K562 (cell line): ENCODE data around the gene ZC3H7B. TPM values are rescaled to one million over a fixed set of nuclear protein-coding genes. Genes with fewer than 3 reads are reported as not detected.

Experiments used
- CBX1 ChIP-seq: sonication (generic); IDR thresholded peaks from 2 replicates; pipeline ENCODE4 v1.6.1; 2016; ENCODE audit warnings: antibody characterized with exemption, low read depth, mild to moderate bottlenecking
- CHD4 ChIP-seq: fragments of 200-600 bp; sonication (generic); IDR thresholded peaks from 3 replicates; pipeline ENCODE4 v1.6.1; 2012; ENCODE audit warnings: low read depth, mild to moderate bottlenecking, mixed read lengths, low read length, inconsistent platforms; ENCODE audit not compliant: insufficient read depth, insufficient replicate concordance, poor library complexity, severe bottlenecking
- DACH1 ChIP-seq: fragments of 450-650 bp; IDR thresholded peaks from 2 replicates; pipeline ENCODE4 v1.6.1; 2018; ENCODE audit not compliant: partially characterized antibody
- HCFC1 ChIP-seq: IDR thresholded peaks from 2 replicates; pipeline ENCODE4 v1.6.1; 2012; ENCODE audit warnings: low read depth, low read length, improper control_type of control experiment
- HDAC1 ChIP-seq, 2 experiments: fragments of 450-650 bp; IDR thresholded peaks; 2 replicates each; pipeline ENCODE4 v1.6.1; 2016 to 2017; ENCODE audit warnings: inconsistent platforms in 1 of 2, mild to moderate bottlenecking in 1 of 2, moderate library complexity in 1 of 2
- HDAC6 ChIP-seq: IDR thresholded peaks from 2 replicates; pipeline ENCODE4 v1.6.1; 2012; ENCODE audit warnings: low read depth, mild to moderate bottlenecking, control low read depth, inconsistent platforms, low read length, moderate library complexity
- NONO ChIP-seq, 2 experiments: fragments of 200-400 bp in 1 of 2; fragments of 450-650 bp in 1 of 2; formaldehyde crosslinking in 1 of 2; IDR thresholded peaks; 2 replicates each; pipeline ENCODE4 v1.6.1; 2017; ENCODE audit warnings: low read depth in 2 of 2, mild to moderate bottlenecking in 2 of 2, moderate library complexity in 2 of 2, low read length in 1 of 2
- NR3C1 ChIP-seq: sonication (generic); formaldehyde crosslinking; IDR thresholded peaks from 2 replicates; pipeline ENCODE4 v1.8.1; 2022; ENCODE audit warnings: missing genetic modification reagents
- RBBP5 ChIP-seq: fragments of 200-600 bp; sonication (generic); IDR thresholded peaks from 2 replicates; pipeline ENCODE4 v1.6.1; 2012; ENCODE audit warnings: borderline replicate concordance, mild to moderate bottlenecking, low read length, control low read depth, inconsistent platforms; ENCODE audit not compliant: insufficient read depth, poor library complexity, severe bottlenecking
- THRAP3 ChIP-seq: fragments of 450-650 bp; IDR thresholded peaks from 2 replicates; pipeline ENCODE4 v1.6.1; 2016; ENCODE audit warnings: mild to moderate bottlenecking, inconsistent platforms, borderline replicate concordance
- ZBTB8A ChIP-seq: fragments of 450-650 bp; IDR thresholded peaks from 2 replicates; pipeline ENCODE4 v1.6.1; 2018; ENCODE audit warnings: mild to moderate bottlenecking, moderate library complexity; ENCODE audit not compliant: partially characterized antibody
- ZNF121 ChIP-seq: sonication (generic); formaldehyde crosslinking; conservative IDR thresholded peaks from 2 replicates; pipeline ENCODE4 v1.8.0; 2022; ENCODE audit warnings: missing genetic modification reagents
- ZNF75A ChIP-seq: fragments of 450-650 bp; formaldehyde crosslinking; IDR thresholded peaks from 2 replicates; pipeline ENCODE4 v1.4.0; 2020; ENCODE audit warnings: mild to moderate bottlenecking
- polyA plus RNA-seq, 8 experiments: library from polyadenylated mRNA; depleted of rRNA in 4 of 8; stranded (reverse) in 5 of 8; unstranded in 3 of 8; fragments of >200 nt; fragmentation: Nextera tagmentation in 2 of 8; fragmentation: Illumina TruSeq in 1 of 8; extraction: Ambion mirVana in 2 of 8; extraction: Trizol in 1 of 8; gene quantifications; 2 replicates each; pipeline versions ENCODE4 v1.2.1 to v1.2.3, GENCODE V29; 2011 to 2014; ENCODE audit warnings: inconsistent platforms in 1 of 8, missing spikeins in 1 of 8
- total RNA-seq, 7 experiments: library from RNA; depleted of rRNA in 6 of 7; stranded (reverse); fragments of >200 nt in 6 of 7; fragmentation: Illumina TruSeq in 2 of 7; extraction: Trizol in 2 of 7; gene quantifications; 2 replicates each; pipeline versions ENCODE4 v1.2.1 to v1.2.3, GENCODE V29; 2011 to 2021; ENCODE audit warnings: low replicate concordance in 1 of 7
- TF ChIP-seq, protein P1 (sequence below): fragments of 450-650 bp; conservative IDR thresholded peaks from 2 replicates; pipeline ENCODE4 v1.6.1; 2016; ENCODE audit warnings: missing genetic modification characterization, low read depth, mild to moderate bottlenecking, control low read depth, missing compliant biosample characterization
- TF ChIP-seq, protein P2 (sequence below): fragments of 250-450 bp; sonication (Bioruptor Pico); IDR thresholded peaks from 2 replicates; pipeline ENCODE4 v1.5.0; 2020; ENCODE audit warnings: mild to moderate bottlenecking, borderline replicate concordance
- TF ChIP-seq, protein P3 (sequence below): sonication (generic); formaldehyde crosslinking; IDR thresholded peaks from 2 replicates; pipeline ENCODE4 v1.9.0; 2022; ENCODE audit warnings: mild to moderate bottlenecking, missing genetic modification reagents
- TF ChIP-seq, protein P4 (sequence below): fragments of 250-450 bp; sonication (Bioruptor Pico); IDR thresholded peaks from 2 replicates; pipeline ENCODE4 v1.9.0; 2021; ENCODE audit warnings: mild to moderate bottlenecking, inconsistent platforms
- TF ChIP-seq, protein P5 (sequence below): fragments of 200-800 bp; sonication (Bioruptor generic); IDR thresholded peaks from 2 replicates; pipeline ENCODE4 v1.6.1; 2017; ENCODE audit warnings: missing genetic modification characterization, missing compliant biosample characterization

ZC3H7B gene
- total and polyA plus RNA-seq, 9 of the 15 experiments (the other 6 are each of a cell fraction or from before 2014, with no cell fraction given): 0.07 to 49.8 (median 26.8) TPM

DNA sequence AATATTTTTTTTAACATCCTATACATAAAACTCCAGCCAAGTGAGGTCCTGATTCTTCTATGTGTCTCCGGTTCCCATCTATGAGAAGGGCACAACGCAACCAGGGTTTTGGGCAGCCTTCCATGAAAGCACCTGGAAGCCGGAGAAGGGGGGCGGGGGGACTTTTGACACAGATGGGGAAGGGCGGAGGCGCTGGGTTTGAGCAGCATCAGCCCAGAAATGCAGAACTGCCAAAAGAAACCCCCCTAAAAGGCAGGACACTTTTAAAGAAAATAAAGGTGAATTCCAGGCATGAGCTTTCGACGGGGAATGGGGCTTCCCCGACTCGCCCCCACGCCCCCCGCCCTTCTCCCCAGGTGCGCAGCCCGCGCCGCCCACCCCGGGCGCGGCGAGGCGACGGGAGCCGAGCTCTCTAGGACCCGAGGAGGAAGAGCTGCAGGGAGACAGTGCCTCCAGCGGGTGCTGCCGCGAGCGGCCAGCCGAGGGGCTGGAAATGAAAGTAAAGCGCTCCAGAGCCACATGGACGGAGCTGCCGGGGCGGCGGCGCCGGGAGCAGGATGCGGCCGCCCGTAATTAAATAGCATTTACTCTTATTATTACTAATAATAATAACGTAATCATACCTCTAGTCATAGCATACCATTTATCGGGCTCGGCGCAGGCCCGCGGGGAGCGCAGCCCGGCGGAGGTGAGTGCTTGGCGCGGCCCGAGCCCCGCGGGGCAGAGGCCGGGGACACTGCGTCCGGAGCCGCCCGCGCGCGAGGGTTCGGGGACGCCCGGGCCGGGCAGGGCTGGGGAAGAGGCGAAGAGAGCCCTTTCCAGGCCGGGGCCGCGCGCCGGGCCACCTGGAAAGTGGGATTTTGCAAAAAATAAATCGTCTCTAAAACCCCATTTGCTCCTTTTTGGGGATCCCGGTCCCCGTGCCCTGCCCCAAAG lies at the start of gene ZC3H7B (continued):
- TF ChIP-seq, protein P1, sequence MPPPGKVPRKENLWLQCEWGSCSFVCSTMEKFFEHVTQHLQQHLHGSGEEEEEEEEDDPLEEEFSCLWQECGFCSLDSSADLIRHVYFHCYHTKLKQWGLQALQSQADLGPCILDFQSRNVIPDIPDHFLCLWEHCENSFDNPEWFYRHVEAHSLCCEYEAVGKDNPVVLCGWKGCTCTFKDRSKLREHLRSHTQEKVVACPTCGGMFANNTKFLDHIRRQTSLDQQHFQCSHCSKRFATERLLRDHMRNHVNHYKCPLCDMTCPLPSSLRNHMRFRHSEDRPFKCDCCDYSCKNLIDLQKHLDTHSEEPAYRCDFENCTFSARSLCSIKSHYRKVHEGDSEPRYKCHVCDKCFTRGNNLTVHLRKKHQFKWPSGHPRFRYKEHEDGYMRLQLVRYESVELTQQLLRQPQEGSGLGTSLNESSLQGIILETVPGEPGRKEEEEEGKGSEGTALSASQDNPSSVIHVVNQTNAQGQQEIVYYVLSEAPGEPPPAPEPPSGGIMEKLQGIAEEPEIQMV: no peak
- TF ChIP-seq HCFC1: peak; percentile 39; the same call in 1 of the 2 replicates
- TF ChIP-seq, protein P2, sequence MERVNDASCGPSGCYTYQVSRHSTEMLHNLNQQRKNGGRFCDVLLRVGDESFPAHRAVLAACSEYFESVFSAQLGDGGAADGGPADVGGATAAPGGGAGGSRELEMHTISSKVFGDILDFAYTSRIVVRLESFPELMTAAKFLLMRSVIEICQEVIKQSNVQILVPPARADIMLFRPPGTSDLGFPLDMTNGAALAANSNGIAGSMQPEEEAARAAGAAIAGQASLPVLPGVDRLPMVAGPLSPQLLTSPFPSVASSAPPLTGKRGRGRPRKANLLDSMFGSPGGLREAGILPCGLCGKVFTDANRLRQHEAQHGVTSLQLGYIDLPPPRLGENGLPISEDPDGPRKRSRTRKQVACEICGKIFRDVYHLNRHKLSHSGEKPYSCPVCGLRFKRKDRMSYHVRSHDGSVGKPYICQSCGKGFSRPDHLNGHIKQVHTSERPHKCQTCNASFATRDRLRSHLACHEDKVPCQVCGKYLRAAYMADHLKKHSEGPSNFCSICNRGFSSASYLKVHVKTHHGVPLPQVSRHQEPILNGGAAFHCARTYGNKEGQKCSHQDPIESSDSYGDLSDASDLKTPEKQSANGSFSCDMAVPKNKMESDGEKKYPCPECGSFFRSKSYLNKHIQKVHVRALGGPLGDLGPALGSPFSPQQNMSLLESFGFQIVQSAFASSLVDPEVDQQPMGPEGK (CRISPR knock-in tag): no peak
- TF ChIP-seq CHD4: no peak
- TF ChIP-seq DACH1: peak; percentile 14
- no peak for TF ChIP-seq ZBTB8A
- TF ChIP-seq RBBP5: peak; percentile 75
- TF ChIP-seq THRAP3: no peak
- no peak for TF ChIP-seq ZNF75A
- TF ChIP-seq, protein P3, sequence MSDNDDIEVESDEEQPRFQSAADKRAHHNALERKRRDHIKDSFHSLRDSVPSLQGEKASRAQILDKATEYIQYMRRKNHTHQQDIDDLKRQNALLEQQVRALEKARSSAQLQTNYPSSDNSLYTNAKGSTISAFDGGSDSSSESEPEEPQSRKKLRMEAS (CRISPR knock-in tag): peak; percentile 59
- TF ChIP-seq, protein P4, sequence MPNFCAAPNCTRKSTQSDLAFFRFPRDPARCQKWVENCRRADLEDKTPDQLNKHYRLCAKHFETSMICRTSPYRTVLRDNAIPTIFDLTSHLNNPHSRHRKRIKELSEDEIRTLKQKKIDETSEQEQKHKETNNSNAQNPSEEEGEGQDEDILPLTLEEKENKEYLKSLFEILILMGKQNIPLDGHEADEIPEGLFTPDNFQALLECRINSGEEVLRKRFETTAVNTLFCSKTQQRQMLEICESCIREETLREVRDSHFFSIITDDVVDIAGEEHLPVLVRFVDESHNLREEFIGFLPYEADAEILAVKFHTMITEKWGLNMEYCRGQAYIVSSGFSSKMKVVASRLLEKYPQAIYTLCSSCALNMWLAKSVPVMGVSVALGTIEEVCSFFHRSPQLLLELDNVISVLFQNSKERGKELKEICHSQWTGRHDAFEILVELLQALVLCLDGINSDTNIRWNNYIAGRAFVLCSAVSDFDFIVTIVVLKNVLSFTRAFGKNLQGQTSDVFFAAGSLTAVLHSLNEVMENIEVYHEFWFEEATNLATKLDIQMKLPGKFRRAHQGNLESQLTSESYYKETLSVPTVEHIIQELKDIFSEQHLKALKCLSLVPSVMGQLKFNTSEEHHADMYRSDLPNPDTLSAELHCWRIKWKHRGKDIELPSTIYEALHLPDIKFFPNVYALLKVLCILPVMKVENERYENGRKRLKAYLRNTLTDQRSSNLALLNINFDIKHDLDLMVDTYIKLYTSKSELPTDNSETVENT: 0 out of 2 replicates have a peak, but pooled peaks have one; percentile 28
- TF ChIP-seq HDAC6: no peak
- TF ChIP-seq HDAC1 (IDR thresholded peaks at IDR 0.05): peak in 1 of 2 experiments; percentile 59; a peak in 1 of 4 replicates
- TF ChIP-seq ZNF121 (CRISPR knock-in tag): no peak
- no peak for TF ChIP-seq CBX1
- TF ChIP-seq NONO (IDR thresholded peaks at IDR 0.05; ENCODE audit: low read depth in 2 of 2, low read length in 1 of 2): no peak
- no peak for TF ChIP-seq NR3C1 (CRISPR knock-in tag)
- TF ChIP-seq, protein P5, sequence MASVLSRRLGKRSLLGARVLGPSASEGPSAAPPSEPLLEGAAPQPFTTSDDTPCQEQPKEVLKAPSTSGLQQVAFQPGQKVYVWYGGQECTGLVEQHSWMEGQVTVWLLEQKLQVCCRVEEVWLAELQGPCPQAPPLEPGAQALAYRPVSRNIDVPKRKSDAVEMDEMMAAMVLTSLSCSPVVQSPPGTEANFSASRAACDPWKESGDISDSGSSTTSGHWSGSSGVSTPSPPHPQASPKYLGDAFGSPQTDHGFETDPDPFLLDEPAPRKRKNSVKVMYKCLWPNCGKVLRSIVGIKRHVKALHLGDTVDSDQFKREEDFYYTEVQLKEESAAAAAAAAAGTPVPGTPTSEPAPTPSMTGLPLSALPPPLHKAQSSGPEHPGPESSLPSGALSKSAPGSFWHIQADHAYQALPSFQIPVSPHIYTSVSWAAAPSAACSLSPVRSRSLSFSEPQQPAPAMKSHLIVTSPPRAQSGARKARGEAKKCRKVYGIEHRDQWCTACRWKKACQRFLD (CRISPR knock-in tag): no peak
